SJCRH30 (cell line): ENCODE data around the gene LENEP. TPM values are rescaled to one million over a fixed set of nuclear protein-coding genes. Genes with fewer than 3 reads are reported as not detected.

Experiments
- DNase-seq, 2 experiments: peaks; one replicate each; pipeline ENCODE4 v3.0.0-alpha.2; 2015 to 2020
- H3K27ac ChIP-seq: fragments of 250-450 bp; sonication (Bioruptor Pico); 2 replicates; pipeline ENCODE4 v1.5.1; 2020; ENCODE audit warnings: mild to moderate bottlenecking, moderate library complexity
- H3K27me3 ChIP-seq: fragments of 250-450 bp; sonication (Bioruptor Pico); 2 replicates; pipeline ENCODE4 v1.5.1; 2020; ENCODE audit warnings: mild to moderate bottlenecking, moderate library complexity
- H3K36me3 ChIP-seq: fragments of 250-450 bp; sonication (Bioruptor Pico); 2 replicates; pipeline ENCODE4 v1.5.1; 2020; ENCODE audit warnings: mild to moderate bottlenecking, moderate library complexity
- H3K4me1 ChIP-seq: fragments of 250-450 bp; sonication (Bioruptor Pico); 2 replicates; pipeline ENCODE4 v1.5.1; 2020; ENCODE audit warnings: mild to moderate bottlenecking, moderate library complexity
- H3K4me3 ChIP-seq: fragments of 250-450 bp; sonication (Bioruptor Pico); 2 replicates; pipeline ENCODE4 v1.5.1; 2020; ENCODE audit warnings: mild to moderate bottlenecking, moderate library complexity
- H3K9me3 ChIP-seq: fragments of 250-450 bp; sonication (Bioruptor Pico); replicated peaks from 2 replicates; pipeline ENCODE4 v1.5.1; 2020; ENCODE audit warnings: mild to moderate bottlenecking, moderate library complexity
- total RNA-seq: library from RNA; depleted of rRNA; stranded (reverse); fragments of >200 nt; shearing (Covaris generic); gene quantifications from 2 replicates; pipeline ENCODE4 v1.2.3, GENCODE V29; 2014; rRNA removed

LENEP gene
- total RNA-seq, 1 experiment from 2014 or later, result not detected

DNA sequence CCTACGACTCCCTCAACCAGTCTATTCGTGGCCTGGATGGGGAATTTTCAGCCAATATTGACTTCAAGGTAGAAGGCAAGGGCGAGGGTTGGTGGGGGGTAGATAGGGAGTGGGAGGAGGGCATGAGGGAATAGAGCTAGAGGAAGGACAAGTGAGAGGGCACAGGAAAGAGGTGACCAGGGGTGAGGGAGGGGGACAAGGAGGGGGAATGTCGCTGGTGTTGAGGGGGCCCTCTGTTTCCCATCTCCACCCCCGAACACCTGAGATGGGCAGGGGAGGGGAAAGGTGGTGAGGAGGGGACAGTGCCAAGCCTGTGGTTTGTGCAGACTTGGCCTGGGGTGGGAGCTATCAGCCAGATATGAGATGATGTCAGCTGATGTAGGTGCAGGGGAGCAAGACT is 49.4 kb downstream of the LENEP start:
- H3K4me1 ChIP-seq, result peaks cover 6% of the 10 kb centered on the region
- no peak for DNase-seq

DNA sequence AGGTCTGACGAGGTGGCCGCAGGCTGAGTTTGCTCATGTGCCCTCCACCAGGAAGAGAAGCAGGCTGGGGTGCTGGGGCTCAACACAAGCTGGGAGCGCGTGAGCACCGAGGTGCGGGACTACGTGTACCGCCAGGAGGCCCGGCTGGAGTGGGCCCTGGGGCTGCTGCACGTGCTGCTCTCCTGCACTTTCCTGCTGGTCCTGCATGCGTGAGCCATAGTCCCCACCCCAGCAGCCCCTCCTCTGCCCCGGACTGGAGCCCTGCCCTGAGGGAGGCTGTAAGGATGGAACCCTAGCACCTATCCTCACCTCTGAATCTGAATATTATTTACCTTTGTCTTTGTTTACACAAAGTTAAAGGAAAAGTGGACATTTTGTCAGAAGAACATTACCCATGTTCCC is 49.9 kb downstream of the LENEP start:
- Histone ChIP-seq H3K9me3 (no peaks in the 10 kb centered on the region), H3K27ac (no peak overlapping the region), H3K4me1 (peaks cover 6% of the 10 kb centered on the region), H3K36me3 (no peaks in the 10 kb centered on the region), H3K4me3 (no peak overlapping the region), H3K27me3 (0 out of 2 replicates have a peak, but pooled peaks cover 2% of the 10 kb centered on the region)
- no peak for DNase-seq

More for the DNA sequence above, 49.4 kb downstream of the LENEP start:
- no peak overlapping the region for H3K27ac ChIP-seq
- 0 out of 2 replicates have a peak, but pooled peaks cover 4% of the 10 kb centered on the region for H3K27me3 ChIP-seq
- no peak overlapping the region for H3K4me3 ChIP-seq
- H3K36me3 ChIP-seq, result no peaks in the 10 kb centered on the region
- H3K9me3 ChIP-seq, result no peaks in the 10 kb centered on the region

DNA sequence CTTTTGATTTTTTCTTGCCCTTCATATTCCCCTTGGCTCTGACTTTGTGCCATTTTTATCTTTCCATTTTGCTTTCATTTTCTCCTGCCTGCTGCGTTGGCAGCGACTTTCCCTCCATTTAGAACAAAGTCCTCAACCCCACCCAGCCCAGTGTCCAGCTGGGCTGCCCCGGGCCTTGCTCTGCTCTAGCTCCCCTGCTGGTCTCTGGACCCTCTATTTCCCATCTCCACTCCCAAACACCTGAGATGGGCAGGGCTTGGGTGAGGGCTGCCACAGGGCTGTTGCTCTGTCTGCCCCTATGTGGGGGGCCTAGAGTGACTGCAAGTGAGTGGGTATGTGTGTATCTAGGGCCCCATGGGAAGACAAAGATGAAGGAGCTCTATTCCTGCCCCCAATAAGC is 50.4 kb downstream of the LENEP start:
- H3K4me1 ChIP-seq, result peaks cover 4% of the 10 kb centered on the region
- no peak overlapping the region for H3K27ac ChIP-seq
- H3K27me3 ChIP-seq, result no peaks in the 10 kb centered on the region

More for the DNA sequence above, 50.4 kb downstream of the LENEP start:
- no peak overlapping the region for H3K4me3 ChIP-seq
- H3K36me3 ChIP-seq, result no peaks in the 10 kb centered on the region
- no peaks in the 10 kb centered on the region for H3K9me3 ChIP-seq
- no peak for DNase-seq

Other genes with a start within 250 kb of the LENEP start
- 27.7 and 29.3 TPM in 2 replicates for gene KCNN3, start 123.3 kb upstream of the LENEP start, total RNA-seq
- 4.6 and 4.9 TPM in 2 replicates for gene PMVK, start 56.9 kb upstream of the LENEP start, total RNA-seq
- 40.2 TPM in 2 replicates for gene PBXIP1, start 37.5 kb upstream of the LENEP start, total RNA-seq
- 29.4 and 29.8 TPM in 2 replicates for gene PYGO2, start 31.8 kb upstream of the LENEP start, total RNA-seq
- 102 and 110 TPM in 2 replicates for gene SHC1, start 22.8 kb upstream of the LENEP start, total RNA-seq
- 299 and 303 TPM in 2 replicates for gene CKS1B, start 18.9 kb upstream of the LENEP start, total RNA-seq
- gene FLAD1, start 10.2 kb upstream of the LENEP start, total RNA-seq, result 25.6 and 28.0 TPM in 2 replicates
- 4.8 and 5.6 TPM in 2 replicates for gene ZBTB7B, start 9.2 kb downstream of the LENEP start, total RNA-seq
- gene DCST2, start 40.2 kb downstream of the LENEP start, total RNA-seq, result not detected in 2 replicates
- not detected in 2 replicates for gene DCST1, start 40.2 kb downstream of the LENEP start, total RNA-seq
- 16.9 and 18.3 TPM in 2 replicates for gene ADAM15, start 57.7 kb downstream of the LENEP start, total RNA-seq
- gene EFNA4, start 70.2 kb downstream of the LENEP start, total RNA-seq, result 15.3 and 17.8 TPM in 2 replicates
- 3.5 and 4.2 TPM in 2 replicates for gene EFNA3, start 85.3 kb downstream of the LENEP start, total RNA-seq
- gene EFNA1, start 134.3 kb downstream of the LENEP start, total RNA-seq, result 1.8 and 2.2 TPM in 2 replicates
- 12.9 and 14.8 TPM in 2 replicates for gene SLC50A1, start 142.3 kb downstream of the LENEP start, total RNA-seq
- 16.1 and 16.8 TPM in 2 replicates for gene DPM3, start 146.9 kb downstream of the LENEP start, total RNA-seq
- 84.2 and 90.9 TPM in 2 replicates for gene KRTCAP2, start 179.7 kb downstream of the LENEP start, total RNA-seq
- gene TRIM46, start 180.3 kb downstream of the LENEP start, total RNA-seq, result 0.79 and 1.0 TPM in 2 replicates
- 4.1 and 4.5 TPM in 2 replicates for gene THBS3, start 214.3 kb downstream of the LENEP start, total RNA-seq
- gene MTX1, start 215.1 kb downstream of the LENEP start, total RNA-seq, result 25.2 and 31.7 TPM in 2 replicates